H9 (cell line): ENCODE measurements around the gene YAF2. TPM values are rescaled to one million over a fixed set of nuclear protein-coding genes. Genes with fewer than 3 reads are reported as not detected.

Experiments
- DNase-seq: peaks from one replicate; pipeline ENCODE4 v3.0.0-alpha.2; 2017
- H2AFZ ChIP-seq: one replicate; pipeline ENCODE4 v1.6.1; 2013; ENCODE audit warnings: mild to moderate bottlenecking, low read length, control low read depth, moderate library complexity
- H2AK5ac ChIP-seq: 2 replicates; pipeline ENCODE4 v1.6.1; 2013; ENCODE audit warnings: low read length, control low read depth, mixed read lengths; ENCODE audit not compliant: insufficient read length
- H2BK120ac ChIP-seq: one replicate; pipeline ENCODE4 v1.6.1; 2013; ENCODE audit warnings: low read depth, mild to moderate bottlenecking, low read length, control low read depth, inconsistent platforms; ENCODE audit not compliant: poor library complexity, severe bottlenecking
- H2BK12ac ChIP-seq: 2 replicates; pipeline ENCODE4 v1.6.1; 2013; ENCODE audit warnings: low read length, control low read depth, mixed read lengths, low read depth; ENCODE audit not compliant: insufficient read length
- H2BK15ac ChIP-seq: 2 replicates; pipeline ENCODE4 v1.6.1; 2013; ENCODE audit warnings: low read depth, low read length, control low read depth
- H2BK20ac ChIP-seq: one replicate; pipeline ENCODE4 v1.6.1; 2013; ENCODE audit warnings: low read depth, mild to moderate bottlenecking, low read length, control low read depth, inconsistent platforms; ENCODE audit not compliant: poor library complexity, severe bottlenecking
- H2BK5ac ChIP-seq: 2 replicates; pipeline ENCODE4 v1.6.1; 2013; ENCODE audit warnings: low read length, control low read depth, mixed read lengths; ENCODE audit not compliant: insufficient read length
- H3K14ac ChIP-seq: 2 replicates; pipeline ENCODE4 v1.6.1; 2013; ENCODE audit warnings: low read length, control low read depth; ENCODE audit not compliant: insufficient read depth
- H3K18ac ChIP-seq: 2 replicates; pipeline ENCODE4 v1.6.1; 2013; ENCODE audit warnings: low read depth, mild to moderate bottlenecking, mixed read lengths, low read length, control low read depth; ENCODE audit not compliant: insufficient read length
- H3K23ac ChIP-seq: 2 replicates; pipeline ENCODE4 v1.6.1; 2013; ENCODE audit warnings: low read length, control low read depth, mixed read lengths, low read depth; ENCODE audit not compliant: insufficient read length
- H3K23me2 ChIP-seq: 2 replicates; pipeline ENCODE4 v1.6.1; 2013; ENCODE audit warnings: low read depth, mild to moderate bottlenecking, mixed read lengths, low read length, control low read depth; ENCODE audit not compliant: insufficient read length, poor library complexity, severe bottlenecking
- H3K27ac ChIP-seq: 2 replicates; pipeline ENCODE4 v1.5.1; 2013; ENCODE audit warnings: low read length, control low read depth, mixed read lengths, low read depth; ENCODE audit not compliant: insufficient read length
- H3K27me3 ChIP-seq: 2 replicates; pipeline ENCODE4 v1.6.1; 2013; ENCODE audit warnings: low read length, control low read depth, inconsistent platforms; ENCODE audit not compliant: insufficient read depth
- H3K4ac ChIP-seq: 2 replicates; pipeline ENCODE4 v1.6.1; 2013; ENCODE audit warnings: low read depth, mild to moderate bottlenecking, control low read depth, inconsistent platforms, low read length, moderate library complexity
- H3K4me1 ChIP-seq: 2 replicates; pipeline ENCODE4 v1.6.1; 2013; ENCODE audit warnings: low read length, control low read depth, inconsistent platforms; ENCODE audit not compliant: insufficient read depth
- H3K4me2 ChIP-seq: 2 replicates; pipeline ENCODE4 v1.6.1; 2013; ENCODE audit warnings: low read length, control low read depth, mixed read lengths; ENCODE audit not compliant: insufficient read length, insufficient read depth
- H3K56ac ChIP-seq: 2 replicates; pipeline ENCODE4 v1.6.1; 2013; ENCODE audit warnings: low read depth, mild to moderate bottlenecking, mixed read lengths, low read length, control low read depth; ENCODE audit not compliant: insufficient read length
- H3K79me1 ChIP-seq: 2 replicates; pipeline ENCODE4 v1.6.1; 2013; ENCODE audit warnings: low read depth, mild to moderate bottlenecking, moderate library complexity, low read length, control low read depth, inconsistent platforms; ENCODE audit not compliant: insufficient read depth, poor library complexity, severe bottlenecking
- H3K79me2 ChIP-seq: 2 replicates; pipeline ENCODE4 v1.6.1; 2013; ENCODE audit warnings: low read length, control low read depth, inconsistent platforms; ENCODE audit not compliant: insufficient read depth
- H3K9ac ChIP-seq: 2 replicates; pipeline ENCODE4 v1.6.1; 2013; ENCODE audit warnings: low read length, control low read depth, mixed read lengths; ENCODE audit not compliant: insufficient read length; ENCODE audit errors: extremely low read depth
- H3K9me3 ChIP-seq: one replicate; pipeline ENCODE4 v1.6.1; 2013; ENCODE audit warnings: low read depth, low read length, inconsistent platforms; ENCODE audit not compliant: control insufficient read depth
- H3T11ph ChIP-seq: one replicate; pipeline ENCODE4 v1.6.1; 2013; ENCODE audit warnings: mild to moderate bottlenecking, low read length, control low read depth, inconsistent platforms
- H4K20me1 ChIP-seq: one replicate; pipeline ENCODE4 v1.6.1; 2013; ENCODE audit not compliant: control insufficient read depth, insufficient read length, insufficient read depth
- H4K5ac ChIP-seq: 2 replicates; pipeline ENCODE4 v1.6.1; 2013; ENCODE audit warnings: low read depth, mild to moderate bottlenecking, mixed read lengths, low read length, control low read depth; ENCODE audit not compliant: insufficient read length
- H4K8ac ChIP-seq: replicated peaks from 2 replicates; pipeline ENCODE4 v1.6.1; 2013; ENCODE audit warnings: low read length, control low read depth, mixed read lengths, low read depth; ENCODE audit not compliant: insufficient read length
- H4K91ac ChIP-seq: 2 replicates; pipeline ENCODE4 v1.6.1; 2013; ENCODE audit warnings: low read depth, mild to moderate bottlenecking, moderate library complexity, mixed read lengths, low read length, control low read depth; ENCODE audit not compliant: insufficient read length
- H3K27ac Mint-ChIP-seq, 3 experiments: 2 replicates in 2 of 3; 3 replicates in 1 of 3; pipeline ENCODE4 v1.8.0; 2020 to 2021; ENCODE audit warnings: mixed read lengths in 3 of 3, mild to moderate bottlenecking in 1 of 3, moderate library complexity in 1 of 3
- H3K27me3 Mint-ChIP-seq: 2 replicates; pipeline ENCODE4 v1.8.0; 2021; ENCODE audit warnings: low read depth, mild to moderate bottlenecking, moderate library complexity, mixed read lengths
- H3K36me3 Mint-ChIP-seq, 3 experiments: 2 replicates in 2 of 3; 3 replicates in 1 of 3; pipeline ENCODE4 v1.8.0; 2020 to 2021; ENCODE audit warnings: low read depth in 3 of 3, mixed read lengths in 3 of 3; ENCODE audit not compliant: insufficient read depth in 1 of 3
- H3K4me1 Mint-ChIP-seq, 2 experiments: 2 replicates each; pipeline ENCODE4 v1.8.0; 2020; ENCODE audit warnings: mixed read lengths in 2 of 2
- H3K4me3 Mint-ChIP-seq, 2 experiments: 2 replicates in 1 of 2; 3 replicates in 1 of 2; pipeline ENCODE4 v1.8.0; 2020 to 2021; ENCODE audit warnings: mild to moderate bottlenecking in 2 of 2, mixed read lengths in 2 of 2, moderate library complexity in 1 of 2
- H3K9me3 Mint-ChIP-seq, 2 experiments: 2 replicates in 1 of 2; 3 replicates in 1 of 2; pipeline ENCODE4 v1.8.0; 2020; ENCODE audit warnings: mild to moderate bottlenecking in 2 of 2, mixed read lengths in 2 of 2, moderate library complexity in 1 of 2
- WGBS: extraction: QIAGEN DNeasy Blood & Tissue Kit; methylation state at CpG from one replicate; pipeline ENCODE4 v1.1.7; 2013; ENCODE audit warnings: missing lambda C conversion rate, low lambda C conversion rate, mixed read lengths; ENCODE audit not compliant: insufficient read length; ENCODE audit errors: extremely low coverage; 5-methylcytosine and 5-hydroxymethylcytosine counted together
- total RNA-seq: library from RNA; stranded (reverse); gene quantifications from 2 replicates; pipeline ENCODE4 v1.2.1, GENCODE V29; 2021
- TF ChIP-seq, protein P1 (sequence below): fragments of 200-600 bp; sonication (generic); conservative IDR thresholded peaks from 3 replicates; pipeline ENCODE4 v1.8.0; 2021; ENCODE audit warnings: antibody characterized with exemption, mild to moderate bottlenecking

The YAF2 gene
- total RNA-seq, 1 experiment from 2014 or later: 1.9 TPM

DNA sequence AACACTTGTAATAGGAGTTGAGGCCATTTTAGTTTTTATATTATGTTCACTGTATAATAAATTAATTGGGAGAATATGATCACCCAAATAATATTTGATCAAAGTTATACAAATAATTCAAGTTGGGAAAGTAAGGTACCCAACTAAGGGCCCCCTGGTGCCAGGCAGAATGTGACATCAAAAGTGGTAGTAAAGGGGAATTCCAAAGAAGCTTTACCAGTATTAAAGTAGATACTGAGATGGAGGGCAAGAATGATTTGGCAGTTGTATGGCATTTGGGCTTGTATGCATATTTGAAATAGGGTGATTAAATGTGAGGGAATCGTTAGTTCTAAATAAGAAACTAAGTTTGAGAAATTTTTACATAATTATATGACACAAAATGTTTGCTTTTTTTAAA is 111.1 kb downstream of the YAF2 start:
- Histone ChIP-seq H4K8ac (no peak overlapping the region), H3K23me2 (no peaks in the 10 kb centered on the region), H2AK5ac (no peak overlapping the region), H3K4me1 (peaks cover 4% of the 10 kb centered on the region; the same call in 1 of the 2 replicates), H4K5ac (no peak overlapping the region), H3K79me2 (no peaks in the 10 kb centered on the region), H2BK20ac (no peak overlapping the region), H2BK5ac (no peak overlapping the region), H3K9me3 (no peaks in the 10 kb centered on the region), H2BK120ac (no peak overlapping the region), H2BK12ac (no peak overlapping the region), H2AFZ (no peak overlapping the region), H4K20me1 (no peaks in the 10 kb centered on the region), H3K79me1 (no peaks in the 10 kb centered on the region), H2BK15ac (no peak overlapping the region), H3T11ph (no peak overlapping the region), H3K23ac (no peak overlapping the region), H3K27ac (no peak overlapping the region), H3K18ac (no peak overlapping the region), H3K9ac (no peak overlapping the region), H3K4ac (no peak overlapping the region), H3K56ac (no peak overlapping the region), H3K27me3 (no peaks in the 10 kb centered on the region), H3K14ac (no peak overlapping the region), H4K91ac (no peak overlapping the region), H3K4me2 (no peak overlapping the region)
- H3K4me3 Mint-ChIP-seq: no peak overlapping the region
- no peaks in the 10 kb centered on the region for H3K9me3 Mint-ChIP-seq
- TF ChIP-seq, protein P1, sequence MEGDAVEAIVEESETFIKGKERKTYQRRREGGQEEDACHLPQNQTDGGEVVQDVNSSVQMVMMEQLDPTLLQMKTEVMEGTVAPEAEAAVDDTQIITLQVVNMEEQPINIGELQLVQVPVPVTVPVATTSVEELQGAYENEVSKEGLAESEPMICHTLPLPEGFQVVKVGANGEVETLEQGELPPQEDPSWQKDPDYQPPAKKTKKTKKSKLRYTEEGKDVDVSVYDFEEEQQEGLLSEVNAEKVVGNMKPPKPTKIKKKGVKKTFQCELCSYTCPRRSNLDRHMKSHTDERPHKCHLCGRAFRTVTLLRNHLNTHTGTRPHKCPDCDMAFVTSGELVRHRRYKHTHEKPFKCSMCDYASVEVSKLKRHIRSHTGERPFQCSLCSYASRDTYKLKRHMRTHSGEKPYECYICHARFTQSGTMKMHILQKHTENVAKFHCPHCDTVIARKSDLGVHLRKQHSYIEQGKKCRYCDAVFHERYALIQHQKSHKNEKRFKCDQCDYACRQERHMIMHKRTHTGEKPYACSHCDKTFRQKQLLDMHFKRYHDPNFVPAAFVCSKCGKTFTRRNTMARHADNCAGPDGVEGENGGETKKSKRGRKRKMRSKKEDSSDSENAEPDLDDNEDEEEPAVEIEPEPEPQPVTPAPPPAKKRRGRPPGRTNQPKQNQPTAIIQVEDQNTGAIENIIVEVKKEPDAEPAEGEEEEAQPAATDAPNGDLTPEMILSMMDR: no peak
- H3K36me3 Mint-ChIP-seq: no peaks in the 10 kb centered on the region
- no peak overlapping the region for H3K27ac Mint-ChIP-seq
- no peak for DNase-seq
- H3K27me3 Mint-ChIP-seq: no peaks in the 10 kb centered on the region
- WGBS: 100% methylated on average over 1 of the region's 1 CpG
- peaks cover 7 to 12% of the 10 kb centered on the region in 2 experiments; a peak in 3 of 4 replicates for H3K4me1 Mint-ChIP-seq
